SK-N-MC (cell line): ENCODE results near the gene PRTFDC1.

ENCODE experiments used
- DNase-seq: peaks from one replicate; pipeline ENCODE4 v3.0.0-alpha.2; 2011; ENCODE audit warnings: low read depth, low spot score
- H3K27ac ChIP-seq: fragments of 200-600 bp; sonication (generic); 2 replicates; pipeline ENCODE4 v1.5.1; 2016; ENCODE audit warnings: mixed run types
- H3K36me3 ChIP-seq: fragments of 200-600 bp; sonication (generic); 2 replicates; pipeline ENCODE4 v1.6.1; 2017; ENCODE audit warnings: antibody characterized with exemption, low read length, mixed read lengths; ENCODE audit not compliant: insufficient read depth
- H3K4me3 ChIP-seq: fragments of 200-600 bp; sonication (generic); 2 replicates; pipeline ENCODE4 v1.5.1; 2016
- H3K9ac ChIP-seq: fragments of 200-600 bp; sonication (generic); 2 replicates; pipeline ENCODE4 v1.8.0; 2017; ENCODE audit warnings: mixed run types, mixed read lengths; ENCODE audit not compliant: insufficient read length
- H3K9me3 ChIP-seq: fragments of 200-600 bp; sonication (generic); 2 replicates; pipeline ENCODE4 v1.6.1; 2017; ENCODE audit warnings: low read depth, mild to moderate bottlenecking, antibody characterized with exemption, low read length, moderate library complexity, mixed read lengths
- EZH2 ChIP-seq: fragments of 200-600 bp; sonication (generic); IDR thresholded peaks from one replicate; pipeline ENCODE4 v1.6.1; 2017; ENCODE audit warnings: antibody characterized with exemption
- FOXP2 ChIP-seq: optimal IDR thresholded peaks from 2 replicates; pipeline ENCODE3; 2011; ENCODE audit warnings: mild to moderate bottlenecking, moderate library complexity; ENCODE audit not compliant: insufficient read depth; ENCODE audit errors: extremely low read length, control extremely low read depth
- POLR2AphosphoS5 ChIP-seq: IDR thresholded peaks from 2 replicates; pipeline ENCODE4 v1.6.1; 2012; ENCODE audit warnings: mild to moderate bottlenecking, low read depth, low read length, borderline replicate concordance

PRTFDC1 gene

DNA sequence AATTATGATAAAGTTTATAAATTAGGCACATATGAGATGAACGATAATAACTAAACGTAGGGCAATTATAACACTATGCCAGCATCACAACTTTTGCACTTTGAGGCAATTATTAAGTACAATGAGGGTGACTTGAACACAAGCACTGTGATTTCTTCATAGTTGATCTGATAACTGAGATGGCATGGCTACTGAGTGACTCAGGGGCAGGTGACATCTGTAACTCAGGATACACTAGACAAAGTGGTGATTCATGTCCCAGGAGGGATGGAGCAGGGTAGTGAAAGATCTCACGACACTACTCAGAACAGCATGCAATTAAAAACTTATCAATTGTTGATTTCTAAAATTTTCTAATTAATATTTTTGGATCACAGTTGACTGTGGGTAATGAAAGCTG is 130.4 kb downstream of the PRTFDC1 start:
- Histone ChIP-seq H3K36me3 (no peaks in the 10 kb centered on the region), H3K4me3 (no peak overlapping the region)
- TF ChIP-seq EZH2 = no peak
- no peak for TF ChIP-seq FOXP2
- TF ChIP-seq POLR2AphosphoS5 = no peak

DNA sequence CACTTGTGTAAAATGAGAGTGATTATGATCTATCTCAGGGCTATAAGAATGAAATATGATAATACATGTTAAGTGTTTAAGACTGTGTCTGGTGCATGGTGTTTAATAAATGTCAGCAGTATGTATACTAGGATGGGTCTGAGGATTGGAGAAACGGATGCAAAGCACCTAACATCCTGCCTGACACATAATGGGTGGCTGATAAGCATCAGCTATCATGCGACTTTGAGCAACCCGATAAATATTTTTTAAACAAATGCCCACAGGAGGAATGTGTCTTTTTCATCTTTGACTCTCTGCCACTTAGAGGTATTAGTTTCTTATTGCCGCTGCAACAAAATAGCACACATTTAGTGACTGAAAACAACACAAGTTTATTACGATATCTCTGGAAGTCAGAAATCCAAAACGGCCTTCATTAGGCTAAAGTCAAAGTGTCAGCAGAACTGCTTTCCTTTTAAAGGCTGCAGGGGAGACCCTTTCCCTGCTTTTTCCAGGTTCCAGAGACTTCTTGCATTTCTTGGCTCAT is 135.5 kb downstream of the PRTFDC1 start:
- Histone ChIP-seq H3K27ac (no peak overlapping the region), H3K4me3 (no peak overlapping the region), H3K36me3 (no peaks in the 10 kb centered on the region), H3K9me3 (no peaks in the 10 kb centered on the region), H3K9ac (no peak overlapping the region)
- no peak for DNase-seq
- TF ChIP-seq POLR2AphosphoS5 (no peak), FOXP2 (no peak), EZH2 (no peak)

More for the DNA sequence above, 130.4 kb downstream of the PRTFDC1 start:
- no peak overlapping the region for H3K9ac ChIP-seq
- no peaks in the 10 kb centered on the region for H3K9me3 ChIP-seq
- H3K27ac ChIP-seq = no peak overlapping the region
- no peak for DNase-seq

DNA sequence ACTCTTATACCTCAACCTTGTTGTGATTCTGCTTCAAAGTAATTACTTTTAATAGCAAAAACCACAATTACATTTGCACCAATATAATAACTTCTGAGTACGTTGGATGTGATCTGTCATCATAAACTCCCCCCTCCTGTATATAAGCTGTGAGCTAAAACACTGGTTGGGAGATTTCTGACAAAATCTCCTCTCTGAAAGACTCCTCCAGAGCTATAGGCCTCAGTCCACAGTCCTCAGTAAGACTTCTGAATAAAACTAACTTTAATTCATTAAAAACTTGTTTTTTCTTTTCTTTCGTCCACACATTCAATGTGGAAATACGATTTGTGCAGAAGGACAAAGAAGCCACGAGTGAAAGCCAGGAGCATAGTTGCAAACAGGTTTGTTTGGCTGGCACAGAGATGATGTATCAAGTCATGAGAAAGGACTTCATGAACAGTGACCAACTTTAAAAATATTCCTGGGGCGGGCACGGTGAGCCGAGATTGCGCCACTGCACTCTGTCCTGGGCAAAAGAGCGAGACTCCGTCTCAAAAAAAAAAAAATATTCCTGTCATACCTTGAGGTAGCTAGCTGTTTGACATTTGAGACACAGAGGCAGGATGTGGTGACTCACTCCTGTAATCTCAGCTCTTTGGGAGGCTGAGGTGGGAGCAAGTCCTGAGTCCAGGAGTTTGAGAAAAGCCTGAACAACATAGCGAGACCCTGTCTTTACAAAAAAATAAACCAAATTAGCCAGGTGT is 137.7 kb downstream of the PRTFDC1 start:
- H3K27ac ChIP-seq = no peak overlapping the region
- TF ChIP-seq FOXP2 = no peak
- TF ChIP-seq EZH2 = no peak
- TF ChIP-seq POLR2AphosphoS5 = no peak
- DNase-seq = no peak

DNA sequence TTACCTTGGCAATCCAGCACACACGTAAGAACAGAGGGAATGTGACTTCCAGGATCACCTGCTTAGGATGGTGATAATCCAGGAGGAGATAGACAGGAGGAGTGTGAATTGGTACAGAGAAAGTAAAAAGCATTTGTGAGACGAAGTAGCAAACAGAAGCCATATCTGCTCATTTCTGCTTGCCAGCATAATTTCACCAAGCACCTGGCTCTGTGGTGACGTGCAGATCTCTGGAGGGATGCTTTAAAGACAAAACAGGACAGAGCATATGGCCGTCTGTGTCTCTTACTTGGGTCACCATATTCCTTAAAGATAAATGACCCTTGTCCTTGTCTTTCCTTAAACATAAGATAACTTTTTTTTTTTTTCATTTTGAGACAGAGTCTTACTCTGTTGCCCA is 138.6 kb downstream of the PRTFDC1 start:
- Histone ChIP-seq H3K9ac (no peak overlapping the region), H3K4me3 (no peak overlapping the region), H3K27ac (no peak overlapping the region), H3K36me3 (no peaks in the 10 kb centered on the region), H3K9me3 (no peaks in the 10 kb centered on the region)
- DNase-seq = no peak
- no peak for TF ChIP-seq EZH2
- no peak for TF ChIP-seq POLR2AphosphoS5
- no peak for TF ChIP-seq FOXP2

More for the DNA sequence above, 137.7 kb downstream of the PRTFDC1 start:
- Histone ChIP-seq H3K36me3 (no peaks in the 10 kb centered on the region), H3K9me3 (no peaks in the 10 kb centered on the region), H3K9ac (no peak overlapping the region), H3K4me3 (no peak overlapping the region)

DNA sequence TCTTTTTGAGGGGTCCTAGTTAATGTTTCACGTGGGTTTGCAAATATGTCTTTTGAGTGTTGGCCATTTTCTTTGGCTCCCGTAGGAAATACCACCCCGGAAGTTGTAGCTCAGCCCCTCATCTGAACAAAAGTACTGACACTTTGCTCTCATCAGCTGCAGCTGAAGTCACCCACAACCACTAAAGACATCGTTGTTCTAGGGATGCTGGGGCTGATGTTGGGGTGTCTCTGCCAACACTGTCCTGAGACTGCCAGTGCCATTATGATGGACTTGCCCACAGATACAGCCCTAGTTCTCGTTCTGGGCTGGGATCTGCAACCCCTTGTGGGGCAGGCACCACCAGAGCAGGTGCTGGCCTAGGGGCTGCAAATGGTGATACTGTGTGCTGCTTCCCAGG is 146.1 kb downstream of the PRTFDC1 start:
- Histone ChIP-seq H3K4me3 (no peak overlapping the region), H3K36me3 (no peaks in the 10 kb centered on the region), H3K27ac (no peak overlapping the region), H3K9ac (no peak overlapping the region), H3K9me3 (no peaks in the 10 kb centered on the region)
- no peak for TF ChIP-seq FOXP2
- no peak for TF ChIP-seq POLR2AphosphoS5
- TF ChIP-seq EZH2 = no peak
- DNase-seq = no peak

DNA sequence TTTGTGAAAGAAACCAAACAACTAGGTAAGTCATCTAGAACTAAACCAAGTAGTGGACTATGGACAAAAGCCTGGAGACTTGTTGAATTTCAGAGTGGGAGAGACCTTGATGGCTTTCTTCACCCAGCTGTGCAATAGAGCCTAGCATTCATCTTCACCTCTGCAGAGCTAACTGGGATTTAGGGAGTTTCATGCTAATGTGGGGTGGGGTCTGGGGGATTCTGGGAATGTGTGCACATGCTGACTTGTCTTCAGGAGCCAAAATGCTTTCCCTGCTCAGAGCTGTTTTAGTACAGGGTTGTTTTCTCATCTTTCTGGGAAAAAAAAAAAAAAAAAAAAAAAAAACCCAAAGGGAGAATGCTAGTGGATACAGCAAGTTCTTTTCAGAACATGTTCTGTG is 147.4 kb downstream of the PRTFDC1 start:
- Histone ChIP-seq H3K9me3 (no peaks in the 10 kb centered on the region), H3K27ac (no peak overlapping the region), H3K9ac (no peak overlapping the region), H3K4me3 (no peak overlapping the region), H3K36me3 (no peaks in the 10 kb centered on the region)
- no peak for DNase-seq
- no peak for TF ChIP-seq EZH2
- no peak for TF ChIP-seq FOXP2
- TF ChIP-seq POLR2AphosphoS5 = no peak

DNA sequence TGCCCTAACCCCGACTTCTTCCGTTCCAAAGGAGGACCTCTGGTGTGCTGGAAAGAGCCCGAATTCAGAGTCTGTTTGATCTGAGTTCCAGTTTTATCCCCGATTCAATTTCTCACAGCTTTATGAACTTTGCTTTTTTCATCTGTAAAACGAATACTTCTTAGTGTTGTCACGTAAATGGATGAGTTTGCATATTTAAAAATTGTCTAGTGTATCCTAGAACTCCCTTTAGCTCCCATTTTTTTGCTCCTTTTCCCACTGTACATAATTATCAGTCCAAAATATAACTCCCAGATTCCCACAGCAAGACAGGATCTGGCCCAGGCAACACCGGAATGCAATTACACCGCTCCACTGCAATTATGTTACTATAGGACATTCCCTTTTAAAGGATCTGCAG is 148.0 kb downstream of the PRTFDC1 start:
- Histone ChIP-seq H3K9ac (no peak overlapping the region), H3K9me3 (no peaks in the 10 kb centered on the region), H3K27ac (no peak overlapping the region), H3K4me3 (no peak overlapping the region), H3K36me3 (no peaks in the 10 kb centered on the region)
- TF ChIP-seq POLR2AphosphoS5 = no peak
- TF ChIP-seq FOXP2 = no peak
- TF ChIP-seq EZH2 = no peak
- no peak for DNase-seq

DNA sequence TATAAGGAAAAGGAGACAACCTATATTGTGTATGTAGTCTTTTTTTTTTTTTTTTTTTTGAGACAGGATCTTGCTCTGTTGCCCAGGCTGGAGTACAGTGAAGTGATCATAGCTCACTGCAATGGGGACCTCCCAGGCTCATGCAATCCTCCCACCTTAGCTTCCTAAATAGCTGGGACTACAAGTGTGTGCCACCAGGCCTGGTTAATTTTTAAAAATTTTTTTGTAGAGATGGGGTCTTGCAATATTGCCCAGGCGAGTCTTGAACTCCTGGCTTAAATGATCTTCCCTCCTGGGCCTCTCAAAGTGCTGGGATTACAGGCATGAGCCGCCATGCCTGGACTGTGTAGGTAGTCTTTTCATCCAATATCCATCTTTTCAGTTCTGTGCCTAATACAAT is 150.0 kb downstream of the PRTFDC1 start:
- no peaks in the 10 kb centered on the region for H3K36me3 ChIP-seq
- no peak overlapping the region for H3K9ac ChIP-seq
- TF ChIP-seq FOXP2 (no peak), POLR2AphosphoS5 (no peak), EZH2 (no peak)
- DNase-seq = no peak
- H3K4me3 ChIP-seq = no peak overlapping the region
- no peaks in the 10 kb centered on the region for H3K9me3 ChIP-seq
- no peak overlapping the region for H3K27ac ChIP-seq

DNA sequence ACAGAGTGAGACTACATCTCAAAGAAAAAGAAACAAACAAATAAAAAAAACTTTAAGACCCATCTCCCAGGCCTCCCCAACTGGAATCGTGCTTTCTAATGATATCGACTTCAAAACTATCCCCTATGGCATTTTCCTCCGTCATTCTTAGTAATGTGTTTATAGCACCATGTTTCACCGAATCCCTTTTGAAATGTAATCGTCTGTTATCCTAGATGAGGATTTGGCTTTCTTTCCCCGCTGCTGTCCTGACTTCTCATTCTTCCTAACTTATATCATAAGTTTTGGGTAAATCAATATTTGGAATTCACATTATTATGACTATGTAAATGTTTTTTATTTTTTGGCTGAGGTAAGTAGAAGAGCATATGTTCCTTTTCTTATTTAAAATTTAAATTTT is 151.5 kb downstream of the PRTFDC1 start:
- no peak for DNase-seq
- H3K9me3 ChIP-seq = no peaks in the 10 kb centered on the region
- no peak overlapping the region for H3K27ac ChIP-seq
- TF ChIP-seq EZH2 (no peak), POLR2AphosphoS5 (no peak)
- no peak overlapping the region for H3K4me3 ChIP-seq
- no peak overlapping the region for H3K9ac ChIP-seq
- no peaks in the 10 kb centered on the region for H3K36me3 ChIP-seq
